ENCODE data around the gene HHIPL1. TPM values are rescaled to one million over a fixed set of nuclear protein-coding genes. Genes with fewer than 3 reads are reported as not detected.

Gene HHIPL1
- total RNA-seq, 6 donors from 2014 or later = 0.61 to 2.2 (median 1.3) TPM

DNA sequence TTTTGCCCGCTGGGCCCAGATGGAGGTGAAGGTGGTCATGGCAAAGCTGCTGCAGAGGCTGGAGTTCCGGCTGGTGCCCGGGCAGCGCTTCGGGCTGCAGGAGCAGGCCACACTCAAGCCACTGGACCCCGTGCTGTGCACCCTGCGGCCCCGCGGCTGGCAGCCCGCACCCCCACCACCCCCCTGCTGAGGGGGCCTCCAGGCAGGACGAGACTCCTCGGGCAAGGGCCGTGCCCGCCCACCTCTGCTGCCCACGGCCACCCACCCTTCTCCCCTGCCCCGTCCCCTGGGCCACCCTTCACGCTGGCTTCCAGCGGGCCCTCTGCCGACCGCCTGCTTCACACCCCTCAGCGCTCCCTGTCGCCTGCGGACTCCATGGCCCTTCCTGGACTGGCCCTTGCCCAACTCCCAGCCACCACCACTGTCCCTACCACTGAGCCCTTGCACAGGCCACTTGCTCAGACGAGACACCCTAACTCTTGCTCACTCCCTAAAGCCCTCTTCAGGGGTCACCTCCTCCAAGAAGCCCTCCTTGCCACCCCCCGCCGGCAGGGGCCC is 81.7 kb downstream of the HHIPL1 start:
- 83 to 87% methylated on average over 11 to 25 of the region's 26 CpGs for WGBS, 2 donors
- H3K4me3 ChIP-seq = no peak overlapping the region
- ATAC-seq (ENCODE audit: low FRiP score in 2 of 2) = no peak

DNA sequence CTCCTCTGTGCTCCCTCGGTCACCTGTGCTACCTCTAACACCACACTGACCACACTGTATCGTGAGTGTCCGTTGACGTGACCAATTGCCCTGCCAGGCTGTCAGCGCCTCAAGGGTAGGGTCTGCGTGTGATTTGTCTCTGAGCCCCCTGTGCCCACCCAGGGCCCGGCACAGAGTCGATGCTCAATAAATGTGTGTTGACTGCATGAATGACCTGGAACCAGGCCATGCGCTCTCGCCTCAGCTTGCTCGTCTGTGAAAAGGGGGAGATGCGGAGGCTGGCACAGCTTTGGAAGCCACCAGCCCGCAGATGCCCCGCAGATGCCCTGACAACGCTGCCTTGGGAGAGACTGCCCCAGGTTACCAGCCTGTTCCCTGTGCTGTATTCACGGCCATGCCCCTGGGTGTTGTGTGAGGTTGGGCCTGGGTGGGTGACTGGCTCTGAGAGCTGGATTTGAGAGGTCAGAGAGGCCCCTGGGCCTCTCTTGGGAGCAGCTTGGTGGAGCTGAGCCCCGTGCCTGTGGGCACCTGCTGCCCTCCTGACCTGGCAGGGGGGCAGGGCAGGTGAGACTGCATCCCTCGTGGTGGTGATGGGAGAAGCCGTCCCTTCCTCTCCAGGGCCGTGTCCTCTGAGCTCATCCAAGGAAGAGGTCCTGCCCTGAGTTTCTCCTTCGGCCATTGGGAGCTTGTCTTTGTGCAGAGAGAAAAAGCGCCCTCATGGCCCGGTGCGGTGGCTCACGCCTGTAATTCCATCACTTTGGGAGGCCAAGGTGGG is 82.4 kb downstream of the HHIPL1 start:
- no peak for TF ChIP-seq POLR2AphosphoS5 (IDR thresholded peaks at IDR 0.05)
- no peak for TF ChIP-seq EP300 (IDR thresholded peaks at IDR 0.05)
- no peak for TF ChIP-seq POLR2A (IDR thresholded peaks at IDR 0.05)
- TF ChIP-seq, protein P1, sequence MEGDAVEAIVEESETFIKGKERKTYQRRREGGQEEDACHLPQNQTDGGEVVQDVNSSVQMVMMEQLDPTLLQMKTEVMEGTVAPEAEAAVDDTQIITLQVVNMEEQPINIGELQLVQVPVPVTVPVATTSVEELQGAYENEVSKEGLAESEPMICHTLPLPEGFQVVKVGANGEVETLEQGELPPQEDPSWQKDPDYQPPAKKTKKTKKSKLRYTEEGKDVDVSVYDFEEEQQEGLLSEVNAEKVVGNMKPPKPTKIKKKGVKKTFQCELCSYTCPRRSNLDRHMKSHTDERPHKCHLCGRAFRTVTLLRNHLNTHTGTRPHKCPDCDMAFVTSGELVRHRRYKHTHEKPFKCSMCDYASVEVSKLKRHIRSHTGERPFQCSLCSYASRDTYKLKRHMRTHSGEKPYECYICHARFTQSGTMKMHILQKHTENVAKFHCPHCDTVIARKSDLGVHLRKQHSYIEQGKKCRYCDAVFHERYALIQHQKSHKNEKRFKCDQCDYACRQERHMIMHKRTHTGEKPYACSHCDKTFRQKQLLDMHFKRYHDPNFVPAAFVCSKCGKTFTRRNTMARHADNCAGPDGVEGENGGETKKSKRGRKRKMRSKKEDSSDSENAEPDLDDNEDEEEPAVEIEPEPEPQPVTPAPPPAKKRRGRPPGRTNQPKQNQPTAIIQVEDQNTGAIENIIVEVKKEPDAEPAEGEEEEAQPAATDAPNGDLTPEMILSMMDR (IDR thresholded peaks at IDR 0.05) = no peak
- Histone ChIP-seq H3K27me3 (no peaks in the 10 kb centered on the region), H3K4me1 (peaks cover 9 to 28% (median 24%) of the 10 kb centered on the region in 4 donors), H3K27ac (no peak overlapping the region), H3K9me3 (no peaks in the 10 kb centered on the region), H3K36me3 (no peaks in the 10 kb centered on the region), H3K4me3 (no peak overlapping the region)
- ATAC-seq (ENCODE audit: low FRiP score in 2 of 2) (no peak), DNase-seq (peak; percentile 18 to 49)
- WGBS, 2 donors = 88 to 96% methylated on average over 9 to 24 of the region's 25 CpGs

More for the DNA sequence above, 81.7 kb downstream of the HHIPL1 start:
- Histone ChIP-seq H3K27ac (no peak overlapping the region), H3K36me3 (no peaks in the 10 kb centered on the region), H3K4me1 (peaks cover 7 to 21% (median 17%) of the 10 kb centered on the region in 4 donors), H3K27me3 (no peaks in the 10 kb centered on the region), H3K9me3 (no peaks in the 10 kb centered on the region)
- no peak for TF ChIP-seq POLR2A (IDR thresholded peaks at IDR 0.05)
- no peak for TF ChIP-seq POLR2AphosphoS5 (IDR thresholded peaks at IDR 0.05)
- TF ChIP-seq EP300 (IDR thresholded peaks at IDR 0.05) = no peak
- TF ChIP-seq, protein P1 (IDR thresholded peaks at IDR 0.05) = no peak
- DNase-seq = peak in 1 of 2 donors; percentile 71

DNA sequence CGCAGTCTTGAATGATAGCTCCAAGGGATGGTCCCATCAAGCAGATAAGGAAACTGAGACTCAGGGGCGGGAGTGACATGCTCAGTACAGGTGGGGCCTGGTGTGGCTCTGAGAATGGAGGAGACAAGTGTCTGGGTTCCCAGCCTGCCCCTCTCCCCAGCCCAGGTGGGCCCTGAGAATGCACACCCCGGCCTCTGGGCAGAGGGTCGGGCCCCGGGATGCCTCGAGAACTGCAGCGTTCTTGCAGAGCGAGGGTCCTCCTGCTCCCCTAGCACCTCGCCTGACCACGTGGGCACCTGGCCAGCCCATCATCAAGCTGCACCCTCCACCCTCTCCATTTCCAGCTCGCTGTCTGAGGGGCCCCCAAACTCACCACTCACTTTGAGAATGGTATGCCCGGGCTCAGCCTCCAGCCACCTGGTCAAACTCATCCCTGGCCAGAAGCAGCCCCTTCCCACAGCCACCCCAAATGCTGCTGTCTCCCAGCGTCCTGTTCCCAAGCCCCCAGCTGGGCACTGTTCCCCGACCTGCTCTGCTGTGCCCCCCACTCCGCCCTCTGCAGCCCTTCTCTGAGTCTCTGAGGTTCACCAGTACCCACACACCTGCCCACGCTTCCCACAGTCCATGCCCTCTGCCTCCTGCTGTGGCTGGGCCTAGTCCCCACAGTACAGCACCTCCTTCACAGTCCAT is 83.4 kb downstream of the HHIPL1 start:
- H3K4me1 ChIP-seq = peaks cover 18 to 39% (median 34%) of the 10 kb centered on the region in 4 donors
- no peak for ATAC-seq (ENCODE audit: low FRiP score in 2 of 2)
- WGBS, 2 donors = 90 to 94% methylated on average over 14 to 16 of the region's 16 CpGs
- DNase-seq = peak in 1 of 2 donors; percentile 69
- no peak overlapping the region for H3K4me3 ChIP-seq
- no peaks in the 10 kb centered on the region for H3K36me3 ChIP-seq
- H3K27ac ChIP-seq = no peak overlapping the region
- no peaks in the 10 kb centered on the region for H3K27me3 ChIP-seq
- no peak for TF ChIP-seq EP300 (IDR thresholded peaks at IDR 0.05)
- TF ChIP-seq POLR2AphosphoS5 (IDR thresholded peaks at IDR 0.05) = no peak
- TF ChIP-seq, protein P1 (IDR thresholded peaks at IDR 0.05) = no peak
- TF ChIP-seq POLR2A (IDR thresholded peaks at IDR 0.05) = no peak
- no peaks in the 10 kb centered on the region for H3K9me3 ChIP-seq

GRCh38 chr14:99728981-99729451 is 84.1 kb downstream of the HHIPL1 start:
- Histone ChIP-seq H3K27ac (no peak overlapping the region), H3K4me3 (no peak overlapping the region), H3K27me3 (no peaks in the 10 kb centered on the region), H3K4me1 (peaks cover 24 to 43% (median 39%) of the 10 kb centered on the region in 4 donors), H3K36me3 (no peaks in the 10 kb centered on the region), H3K9me3 (no peaks in the 10 kb centered on the region)
- WGBS, 2 donors = 64 to 70% methylated on average over 2 to 3 of the region's 4 CpGs
- ATAC-seq (ENCODE audit: low FRiP score in 2 of 2) (no peak), DNase-seq (peak in 1 of 2 donors; percentile 15)
- TF ChIP-seq EP300 (IDR thresholded peaks at IDR 0.05) (no peak), POLR2AphosphoS5 (IDR thresholded peaks at IDR 0.05) (no peak), POLR2A (IDR thresholded peaks at IDR 0.05) (no peak)
- TF ChIP-seq, protein P1 (IDR thresholded peaks at IDR 0.05) = no peak

Other genes starting within 250 kb of the HHIPL1 start
- 10 to 100 TPM; 59.7 to 99.2 (median 77.6) TPM for gene SETD3, start 164.3 kb upstream of the HHIPL1 start, total RNA-seq
- 10 to 100 TPM; 29.8 to 51.1 (median 44.0) TPM for gene CCNK, start 163.7 kb upstream of the HHIPL1 start, total RNA-seq
- 10 to 100 TPM in 5 of 6 donors, 1 to 10 TPM in 1; 5.2 to 31.0 (median 20.4) TPM for gene CCDC85C, start 40.9 kb upstream of the HHIPL1 start, total RNA-seq
- gene CYP46A1, start 39.2 kb downstream of the HHIPL1 start, total RNA-seq = 10 to 100 TPM in 1 of 6 donors, 1 to 10 TPM in 2, under 1 TPM in 3; 0.15 to 12.6 (median 1.2) TPM
- 10 to 100 TPM; 22.2 to 55.5 (median 36.4) TPM for gene EML1, start 148.3 kb downstream of the HHIPL1 start, total RNA-seq